Right lobe of liver (tissue), 6 donors: ENCODE results near the gene CLDN5. TPM values are rescaled to one million over a fixed set of nuclear protein-coding genes. Genes with fewer than 3 reads are reported as not detected.

Experiments
- ATAC-seq, 4 donors: fragments of 200-7000 bp; cut with Tn5 transposase; one replicate each; pipeline ENCODE4 v1.9.1; 2020; ENCODE audit warnings: mild to moderate bottlenecking in 4 of 4, moderate library complexity in 4 of 4
- DNase-seq, 3 donors: peaks; one replicate each; pipeline ENCODE4 v3.0.0-alpha.2; 2020
- H3K27ac ChIP-seq, 3 donors: fragments of 200-600 bp; one replicate each; pipeline ENCODE4 v1.8.0; 2022
- H3K27me3 ChIP-seq, 2 donors: fragments of 200-600 bp; one replicate each; pipeline ENCODE4 v1.8.0; 2022
- H3K36me3 ChIP-seq, 4 donors: fragments of 200-600 bp; sonication (generic) in 1 of 4; one replicate each; pipeline versions ENCODE4 v1.5.1 to v1.8.0; 2017 to 2022; ENCODE audit warnings: control low read depth in 1 of 4
- H3K4me1 ChIP-seq, 4 donors: fragments of 200-600 bp; sonication (generic) in 1 of 4; one replicate each; pipeline versions ENCODE4 v1.5.1 to v1.8.0; 2017 to 2022; ENCODE audit warnings: control low read depth in 1 of 4
- H3K4me3 ChIP-seq, 3 donors: fragments of 200-600 bp; one replicate each; pipeline ENCODE4 v1.8.0; 2022
- H3K9me3 ChIP-seq, 4 donors: fragments of 200-600 bp; sonication (generic) in 1 of 4; one replicate each; pipeline versions ENCODE4 v1.5.1 to v1.8.0; 2017 to 2022; ENCODE audit warnings: control low read depth in 1 of 4
- CTCF ChIP-seq, 4 donors: fragments of 200-600 bp in 3 of 4; fragments of 450-650 bp in 1 of 4; IDR thresholded peaks; one replicate each; pipeline versions ENCODE4 v1.5.1 to v1.8.0; 2016 to 2022; ENCODE audit warnings: antibody characterized with exemption in 4 of 4, mild to moderate bottlenecking in 2 of 4
- POLR2A ChIP-seq: fragments of 450-650 bp; IDR thresholded peaks from one replicate; pipeline ENCODE4 v1.6.1; 2017; ENCODE audit warnings: antibody characterized with exemption, mild to moderate bottlenecking
- WGBS: methylation state at CpG from one replicate; pipeline ENCODE4 v1.1.6; 2018; ENCODE audit warnings: low coverage, low lambda C conversion rate; ENCODE audit not compliant: insufficient coverage; ENCODE audit errors: missing lambda C conversion rate; 5-methylcytosine and 5-hydroxymethylcytosine counted together
- intact Hi-C, 2 donors: fragments of 100-400 bp; cut with DNase I; formaldehyde crosslinking; loops; one replicate each; pipeline versions ENCODE4 v1.11.2 to v1.14.1; 2022
- total RNA-seq, 6 experiments: library from RNA; depleted of rRNA in 2 of 6; stranded (reverse); fragments of >200 nt in 2 of 6; fragmentation: NEBNext Ultra II Directional in 3 of 6; extraction: Animal tissue kit (Norgen Biotek cat#: 25700) in 3 of 6; gene quantifications; one replicate each; pipeline versions ENCODE4 v1.1.0 to v1.2.4, GENCODE V29; 2016 to 2023
- donor health status: DM: no; HTN: yes; CAD: no.
- donor health status: DM: no; HTN: no; CAD: no.
- donor health status: DM: no; HTN: no; CAD: no.
- donor health status: DM: no; HTN: yes; CAD: no.
- donor health status: DM: no; HTN: yes; CAD: no.

The CLDN5 gene
- total RNA-seq, 6 experiments from 2014 or later, result 4.4 to 12.1 (median 5.7) TPM

GRCh38 chr22:19510919-19511341 lies 13.3 kb downstream of the CLDN5 start:
- ATAC-seq (no peak), DNase-seq (no peak)
- Histone ChIP-seq H3K4me3 (no peak overlapping the region), H3K9me3 (no peaks in the 10 kb centered on the region), H3K4me1 (no peaks in the 10 kb centered on the region), H3K36me3 (no peaks in the 10 kb centered on the region), H3K27ac (no peak overlapping the region), H3K27me3 (no peaks in the 10 kb centered on the region)
- intact Hi-C loops, result no loop called here
- no peak for TF ChIP-seq POLR2A
- no peak for TF ChIP-seq CTCF (IDR thresholded peaks at IDR 0.05)
- WGBS, result 89% methylated on average over 2 of the region's 2 CpGs

GRCh38 chr22:19509923-19510322 lies 14.3 kb downstream of the CLDN5 start:
- intact Hi-C loops, result no loop called here
- no peak for ATAC-seq
- no peaks in the 10 kb centered on the region for H3K27me3 ChIP-seq
- no peak for DNase-seq
- 95% methylated on average over 2 of the region's 2 CpGs for WGBS
- no peak overlapping the region for H3K4me3 ChIP-seq
- H3K4me1 ChIP-seq, result no peaks in the 10 kb centered on the region
- TF ChIP-seq CTCF (IDR thresholded peaks at IDR 0.05), result no peak
- TF ChIP-seq POLR2A, result no peak
- H3K9me3 ChIP-seq, result no peaks in the 10 kb centered on the region
- no peaks in the 10 kb centered on the region for H3K36me3 ChIP-seq
- no peak overlapping the region for H3K27ac ChIP-seq

- TF ChIP-seq POLR2A, result no peak
- TF ChIP-seq CTCF (IDR thresholded peaks at IDR 0.05), result no peak
- DNase-seq (no peak), ATAC-seq (no peak)
- Histone ChIP-seq H3K36me3 (no peaks in the 10 kb centered on the region), H3K4me3 (no peak overlapping the region), H3K9me3 (no peaks in the 10 kb centered on the region), H3K4me1 (no peaks in the 10 kb centered on the region), H3K27me3 (no peaks in the 10 kb centered on the region), H3K27ac (no peak overlapping the region)
- intact Hi-C loops, result no loop called here
- WGBS, result 76% methylated on average over 3 of the region's 3 CpGs
Measured at GRCh38 chr22:19509191-19509590, 15.0 kb downstream of the CLDN5 start.

- 87% methylated on average over 3 of the region's 10 CpGs for WGBS
- intact Hi-C loops, result no loop called here
- no peak for DNase-seq
- no peak for TF ChIP-seq CTCF (IDR thresholded peaks at IDR 0.05)
- no peak for TF ChIP-seq POLR2A
- no peaks in the 10 kb centered on the region for H3K9me3 ChIP-seq
- no peak for ATAC-seq
- no peak overlapping the region for H3K4me3 ChIP-seq
- no peaks in the 10 kb centered on the region for H3K27me3 ChIP-seq
- no peaks in the 10 kb centered on the region for H3K36me3 ChIP-seq
- H3K4me1 ChIP-seq, result no peaks in the 10 kb centered on the region
- H3K27ac ChIP-seq, result no peak overlapping the region
Measured at GRCh38 chr22:19508024-19508776, 16.0 kb downstream of the CLDN5 start.

GRCh38 chr22:19507534-19507861 lies 16.7 kb downstream of the CLDN5 start:
- H3K4me1 ChIP-seq, result no peaks in the 10 kb centered on the region
- H3K27me3 ChIP-seq, result no peaks in the 10 kb centered on the region
- no peaks in the 10 kb centered on the region for H3K9me3 ChIP-seq
- H3K4me3 ChIP-seq, result no peak overlapping the region
- TF ChIP-seq POLR2A (no peak), CTCF (IDR thresholded peaks at IDR 0.05) (no peak)
- no peak for ATAC-seq
- 84% methylated on average over 2 of the region's 4 CpGs for WGBS
- H3K36me3 ChIP-seq, result no peaks in the 10 kb centered on the region
- intact Hi-C loops, result no loop called here
- DNase-seq, result no peak
- H3K27ac ChIP-seq, result no peak overlapping the region
